ENCODE measurements around the gene PDK2. TPM values are rescaled to one million over a fixed set of nuclear protein-coding genes. Genes with fewer than 3 reads are reported as not detected.

PDK2 gene
- total and polyA plus RNA-seq, 10 of the 15 experiments (the other 5 are each of a cell fraction or from before 2014, with no cell fraction given): 0.98 to 22.6 (median 12.3) TPM

GRCh38 chr17:50117202-50118051 lies 22.3 kb downstream of the PDK2 start (continued):
- TF ChIP-seq ZZZ3 (IDR thresholded peaks at IDR 0.05; ENCODE audit: control insufficient read depth, insufficient read length, low read depth): no peak
- no peak for TF ChIP-seq WRNIP1 (IDR thresholded peaks at IDR 0.05; ENCODE audit: borderline replicate concordance, low read depth, low read length)
- TF ChIP-seq NFIC (IDR thresholded peaks at IDR 0.05; ENCODE audit: low read depth, low read length): no peak
- no peak for TF ChIP-seq SREBF2 (IDR thresholded peaks at IDR 0.05; ENCODE audit: low read length)
- no peak for TF ChIP-seq EZH2 (IDR thresholded peaks at IDR 0.05; ENCODE audit: borderline replicate concordance, control insufficient read depth, low read depth, low read length)
- 0 out of 2 replicates have a peak, but pooled peaks have one; percentile 20 for TF ChIP-seq ZNF687 (IDR thresholded peaks at IDR 0.05)
- TF ChIP-seq MYC (IDR thresholded peaks at IDR 0.05; ENCODE audit: insufficient read depth, insufficient read length, insufficient replicate concordance, low read length, severe bottlenecking): no peak
- TF ChIP-seq ELK1 (IDR thresholded peaks at IDR 0.05; ENCODE audit: low read depth, low read length): no peak
- TF ChIP-seq POLR2A (IDR thresholded peaks at IDR 0.05; ENCODE audit: low read depth, low read length): no peak
- no peak for TF ChIP-seq NBN (IDR thresholded peaks at IDR 0.05)
- TF ChIP-seq TCF12 (IDR thresholded peaks at IDR 0.05; ENCODE audit: low read depth, low read length): no peak
- no peak for TF ChIP-seq CHD2 (IDR thresholded peaks at IDR 0.05; ENCODE audit: borderline replicate concordance, low read depth, low read length)
- no peak for TF ChIP-seq JUNB (IDR thresholded peaks at IDR 0.05)
- no peak for TF ChIP-seq MAX (IDR thresholded peaks at IDR 0.05; ENCODE audit: low read depth, low read length)
- TF ChIP-seq PAX5 (IDR thresholded peaks at IDR 0.05; ENCODE audit: borderline replicate concordance, low read depth, low read length): no peak
- no peak for TF ChIP-seq CREB1 (IDR thresholded peaks at IDR 0.05; ENCODE audit: low read depth)
- TF ChIP-seq NRF1 (conservative IDR thresholded peaks at IDR 0.05; ENCODE audit: low read depth, low read length): no peak
- no peak for TF ChIP-seq REST (IDR thresholded peaks at IDR 0.05; ENCODE audit: low read depth, low read length)
- TF ChIP-seq KDM1A (IDR thresholded peaks at IDR 0.05; ENCODE audit: borderline replicate concordance): no peak
- TF ChIP-seq EGR1 (IDR thresholded peaks at IDR 0.05; ENCODE audit: borderline replicate concordance in 1 of 2, low read depth in 2 of 2, low read length in 2 of 2): no peak
- TF ChIP-seq ZNF622 (IDR thresholded peaks at IDR 0.05): no peak
- TF ChIP-seq ZBED1 (IDR thresholded peaks at IDR 0.05; ENCODE audit: borderline replicate concordance): no peak
- no peak for TF ChIP-seq IKZF2 (IDR thresholded peaks at IDR 0.05)
